ENCODE data around the gene EPS15.
"Not testable (repeated sequence)": the region's sequence is repeated elsewhere in the genome, so short reads cannot be mapped to it uniquely, and the experiment has no call there.

Gene EPS15

DNA sequence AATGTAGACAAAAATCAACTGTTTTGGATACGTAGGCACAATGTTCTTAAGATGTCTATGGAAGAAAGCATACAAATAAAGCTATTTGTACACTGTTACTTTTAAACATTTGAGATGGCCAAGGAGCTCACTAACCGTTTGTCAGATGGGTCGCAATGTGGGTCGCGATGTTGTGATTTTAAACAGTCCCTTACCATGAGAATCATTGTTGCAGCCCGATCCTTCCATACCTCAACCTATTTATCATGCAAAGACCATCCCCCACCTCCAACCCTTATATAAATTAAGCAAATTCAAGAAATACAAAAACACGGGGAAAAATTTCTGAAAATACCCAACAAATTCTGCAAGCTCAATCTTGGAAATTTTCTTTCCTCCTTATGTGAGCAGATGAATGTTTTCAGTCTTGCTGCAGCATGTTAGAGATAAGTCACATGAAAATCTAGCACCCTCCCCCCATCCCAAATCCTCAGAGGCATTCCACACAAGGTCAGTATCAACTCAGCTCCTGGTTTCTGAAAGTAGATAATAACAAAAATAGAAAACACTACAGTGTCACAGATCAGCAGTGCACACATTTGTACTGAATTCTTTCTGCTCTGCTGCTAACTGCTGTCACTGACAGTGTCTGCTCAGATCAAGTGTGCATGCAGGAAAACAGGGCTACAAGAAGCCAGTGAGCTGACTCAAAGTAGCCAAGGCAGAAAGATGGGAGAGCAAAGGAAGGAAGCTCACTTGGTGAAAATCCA lies 95.8 kb downstream of the EPS15 start:
- no peak for DNase-seq (ENCODE audit: low spot score)

GRCh38 chr1:51422367-51423072 lies 96.5 kb downstream of the EPS15 start:
- no peak for DNase-seq (ENCODE audit: low spot score)

GRCh38 chr1:51421964-51422363 lies 97.1 kb downstream of the EPS15 start:
- peak; percentile 78 for DNase-seq (ENCODE audit: low spot score)

GRCh38 chr1:51420867-51421627 lies 98.0 kb downstream of the EPS15 start:
- DNase-seq (ENCODE audit: low spot score) = no peak

DNA sequence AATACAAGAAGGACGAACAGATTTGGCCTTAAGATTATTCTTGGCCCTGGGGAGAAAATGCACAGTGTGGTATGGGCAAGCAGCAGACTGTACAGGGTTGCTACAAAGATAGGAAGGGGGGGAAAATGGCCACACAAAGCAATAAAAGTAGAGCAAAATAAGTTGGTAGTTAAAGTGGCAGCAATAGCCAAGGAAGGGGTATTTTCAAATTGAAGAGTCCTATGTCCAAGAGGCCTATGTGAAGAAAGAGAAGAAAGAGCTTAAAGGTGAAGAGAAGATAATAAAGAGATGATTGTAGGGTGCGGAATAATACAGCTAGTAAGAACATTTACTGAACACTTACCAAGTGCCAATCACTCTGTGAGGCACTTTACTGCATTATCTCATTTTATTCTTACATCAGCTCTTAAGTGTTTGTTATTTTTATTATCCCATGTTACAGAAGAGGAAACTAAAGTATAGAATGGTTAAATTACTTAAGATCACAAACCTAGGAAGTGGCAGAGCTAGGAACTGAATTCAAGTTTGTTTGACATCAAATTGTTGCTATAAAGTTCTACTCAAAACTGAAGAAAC lies 100.6 kb downstream of the EPS15 start:
- DNase-seq (ENCODE audit: low spot score) = no peak

DNA sequence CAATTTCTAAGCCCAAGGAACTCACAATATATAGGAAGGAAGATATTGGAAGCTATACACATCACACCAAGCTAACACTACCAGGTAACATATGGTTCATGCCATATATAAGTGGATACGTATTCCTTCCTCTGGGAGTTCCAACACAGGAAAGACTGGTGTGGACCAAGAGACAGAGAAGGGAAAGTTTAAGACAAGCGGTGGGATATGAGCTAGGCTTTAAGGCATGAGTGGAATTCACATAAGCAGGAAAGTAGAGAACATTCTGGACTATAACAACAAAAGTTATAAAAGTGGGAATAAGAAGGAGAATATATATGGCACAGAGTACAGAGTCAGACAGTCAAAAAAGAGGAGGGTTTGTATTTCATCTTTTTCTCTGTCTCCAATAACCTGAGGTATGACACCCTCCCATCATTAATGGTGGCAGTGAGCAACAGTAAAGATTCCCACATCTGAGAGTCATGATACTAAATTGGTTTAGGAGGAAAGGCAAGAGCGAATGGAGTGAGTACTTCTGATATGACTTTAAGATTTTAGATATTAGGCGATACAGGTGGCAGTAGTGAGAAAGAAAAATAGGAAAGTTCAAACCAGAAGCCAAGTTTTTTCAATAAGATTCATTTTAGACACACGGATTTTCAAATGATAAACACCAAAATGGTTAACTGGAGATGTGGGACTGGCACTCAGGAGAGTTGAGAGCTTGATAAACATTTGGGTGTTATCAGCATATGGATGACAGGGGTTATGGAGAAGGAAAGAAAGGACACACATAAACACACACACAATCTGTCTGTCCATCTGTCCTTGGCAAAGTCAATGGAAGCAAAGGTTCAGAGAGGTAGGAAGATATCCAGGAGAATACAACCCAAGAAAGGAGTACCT lies 101.3 kb downstream of the EPS15 start:
- DNase-seq (ENCODE audit: low spot score) = no peak

GRCh38 chr1:51416910-51417309 lies 102.2 kb downstream of the EPS15 start:
- DNase-seq (ENCODE audit: low spot score) = no peak

- DNase-seq (ENCODE audit: low spot score) = no peak
These were observed 103.1 kb downstream of the EPS15 start for GRCh38 chr1:51415963-51416362.

GRCh38 chr1:51414811-51415210 lies 104.3 kb downstream of the EPS15 start:
- no peak for DNase-seq (ENCODE audit: low spot score)

GRCh38 chr1:51411820-51412219 lies 107.2 kb downstream of the EPS15 start:
- DNase-seq (ENCODE audit: low spot score) = not testable (repeated sequence)

DNA sequence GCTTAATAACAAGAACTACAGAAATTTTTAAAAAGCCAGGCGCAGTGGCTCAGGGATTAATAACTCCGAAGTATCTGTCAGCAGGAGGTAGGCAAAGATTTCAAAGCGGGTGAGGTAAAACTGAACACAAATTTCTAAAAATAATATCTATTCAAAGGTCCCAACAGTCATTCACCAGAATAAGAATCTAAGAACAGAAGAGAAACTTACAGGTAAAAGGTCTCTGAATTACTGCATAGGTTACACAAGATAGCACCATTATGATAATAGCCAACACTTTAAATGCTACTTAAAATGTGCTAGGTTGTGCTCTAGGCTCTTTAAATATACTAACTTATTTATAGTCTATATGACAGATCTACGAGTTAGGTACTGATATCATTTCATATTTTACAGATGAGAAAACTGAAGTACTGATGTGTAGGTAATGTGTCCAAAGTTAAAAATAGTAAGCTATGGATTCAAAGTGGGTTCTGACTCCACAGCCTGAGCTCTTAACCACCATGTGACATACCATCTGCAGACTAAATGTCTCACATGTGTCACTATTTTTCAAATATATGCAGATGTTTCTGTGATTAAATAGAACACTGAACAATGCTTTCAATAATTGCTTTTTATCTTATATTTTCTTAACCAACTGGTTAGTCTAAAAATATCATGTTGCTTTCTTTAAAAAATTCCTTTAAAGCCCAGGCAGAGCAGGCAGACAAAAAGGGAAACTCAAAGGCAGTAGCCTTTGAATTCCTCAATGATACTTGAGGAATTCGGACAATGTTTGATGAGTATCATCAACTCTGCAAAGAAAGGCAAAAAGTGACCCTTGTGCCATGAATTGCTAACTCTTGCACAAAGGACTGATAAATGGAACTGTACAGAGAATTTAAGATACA lies 108.3 kb downstream of the EPS15 start:
- DNase-seq (ENCODE audit: low spot score) = no peak

- DNase-seq (ENCODE audit: low spot score) = not testable (repeated sequence)
These were observed 109.1 kb downstream of the EPS15 start for GRCh38 chr1:51409755-51410541.

- no peak for DNase-seq (ENCODE audit: low spot score)
These were observed 126.8 kb downstream of the EPS15 start for GRCh38 chr1:51392241-51392640.

DNA sequence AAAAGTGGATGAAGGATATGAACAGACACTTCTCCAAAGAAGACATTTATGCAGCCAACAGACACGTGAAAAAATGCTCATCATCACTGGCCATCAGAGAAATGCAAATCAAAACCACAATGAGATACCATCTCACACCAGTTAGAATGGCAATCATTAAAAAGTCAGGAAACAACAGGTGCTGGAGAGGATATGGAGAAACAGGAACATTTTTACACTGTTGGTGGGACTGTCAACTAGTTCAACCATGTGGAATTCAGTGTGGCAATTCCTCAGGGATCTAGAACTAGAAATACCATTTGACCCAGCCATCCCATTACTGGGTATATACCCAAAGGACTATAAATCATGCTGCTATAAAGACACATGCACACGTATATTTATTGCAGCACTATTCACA lies 128.4 kb downstream of the EPS15 start:
- DNase-seq (ENCODE audit: low spot score) = not testable (repeated sequence)

DNA sequence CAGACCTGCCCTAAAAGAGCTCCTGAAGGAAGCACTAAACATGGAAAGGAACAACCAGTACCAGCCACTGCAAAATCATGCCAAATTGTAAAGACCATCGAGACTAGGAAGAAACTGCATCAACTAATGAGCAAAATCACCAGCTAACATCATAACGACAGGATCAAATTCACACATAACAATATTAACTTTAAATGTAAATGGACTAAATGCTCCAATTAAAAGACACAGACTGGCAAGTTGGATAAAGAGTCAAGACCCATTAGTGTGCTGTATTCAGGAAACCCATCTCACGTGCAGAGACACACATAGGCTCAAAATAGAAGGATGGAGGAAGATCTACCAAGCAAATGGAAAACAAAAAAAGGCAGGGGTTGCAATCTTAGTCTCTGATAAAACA lies 131.8 kb downstream of the EPS15 start:
- DNase-seq (ENCODE audit: low spot score) = not testable (repeated sequence)

GRCh38 chr1:51386259-51386658 lies 132.8 kb downstream of the EPS15 start:
- not testable (repeated sequence) for DNase-seq (ENCODE audit: low spot score)

DNA sequence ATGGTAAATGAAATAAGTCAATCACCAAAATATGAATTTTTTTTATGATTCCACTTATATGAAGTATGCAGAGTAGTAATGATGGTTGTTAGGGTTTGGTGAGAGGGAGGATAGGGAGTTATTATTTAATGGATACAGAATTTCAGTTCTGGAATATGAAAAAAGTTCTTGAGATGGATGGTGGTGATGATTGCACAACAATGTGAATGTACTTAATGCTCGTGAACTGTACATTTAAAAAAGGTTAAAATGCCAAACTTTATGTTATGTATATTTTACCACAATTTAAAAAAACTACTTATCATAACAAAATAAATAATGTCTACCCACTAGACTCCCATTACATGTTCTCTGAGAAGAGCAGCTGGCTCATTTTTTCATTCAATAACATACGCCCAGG lies 133.3 kb downstream of the EPS15 start:
- no peak for DNase-seq (ENCODE audit: low spot score)

- no peak for DNase-seq (ENCODE audit: low spot score)
These were observed 137.1 kb downstream of the EPS15 start for GRCh38 chr1:51381964-51382363.

DNA sequence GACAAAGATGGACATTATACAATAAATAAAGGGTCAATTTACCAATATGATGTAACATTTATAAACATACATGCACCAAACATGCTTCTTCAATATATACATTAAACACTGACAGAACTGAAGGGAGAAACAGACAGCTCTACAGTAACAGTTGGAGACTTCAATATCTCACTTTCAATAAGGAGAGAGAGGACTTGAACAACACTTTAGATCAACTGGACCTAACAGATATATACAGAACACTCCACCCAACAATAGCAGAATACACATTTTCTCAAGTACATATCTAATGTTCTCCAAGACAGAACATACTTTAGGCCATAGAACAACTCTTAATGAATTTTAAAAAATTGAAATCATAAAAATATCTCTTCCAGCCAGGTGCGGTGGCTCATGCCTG lies 138.1 kb downstream of the EPS15 start:
- no peak for DNase-seq (ENCODE audit: low spot score)

DNA sequence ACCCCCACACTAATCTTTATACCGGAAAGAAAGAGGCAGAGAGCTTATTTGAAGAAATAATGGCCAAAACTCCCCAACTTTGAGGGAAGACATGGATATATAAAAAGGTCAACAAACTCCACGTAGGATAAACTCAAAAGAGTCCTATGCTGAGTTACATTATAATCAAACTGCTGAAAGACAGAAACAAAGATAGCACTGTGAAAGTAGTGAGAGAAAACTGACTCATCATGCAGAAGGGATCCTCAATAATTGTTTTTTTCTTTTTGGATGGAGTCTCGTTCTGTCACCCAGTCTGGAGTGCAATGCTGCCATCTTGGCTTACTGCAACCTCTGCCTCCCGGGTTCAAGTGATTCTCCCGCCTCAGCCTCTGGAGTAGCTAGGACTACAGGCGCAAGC lies 140.2 kb downstream of the EPS15 start:
- no peak for DNase-seq (ENCODE audit: low spot score)

Data from NAMALWA (cell line).